Uterus (tissue), 4 donors: Measurements from ENCODE around the gene USP34. TPM values are rescaled to one million over a fixed set of nuclear protein-coding genes. Genes with fewer than 3 reads are reported as not detected.
"Not testable (repeated sequence)": the region's sequence is repeated elsewhere in the genome, so short reads cannot be mapped to it uniquely, and the experiment has no call there.

ENCODE experiments used
- DNase-seq, 2 donors: peaks; one replicate each; pipeline ENCODE4 v3.0.0-alpha.2; 2019 to 2020
- H3K27ac ChIP-seq, 2 donors: fragments of 200-600 bp; sonication (generic); 1 replicate in 1 of 2; 2 replicates in 1 of 2; pipeline ENCODE4 v1.5.1; 2016 to 2018
- H3K27me3 ChIP-seq, 2 donors: fragments of 200-600 bp; sonication (generic); one replicate each; pipeline ENCODE4 v1.5.1; 2018 to 2019; ENCODE audit warnings: control low read depth in 1 of 2
- H3K36me3 ChIP-seq, 2 donors: fragments of 200-600 bp; sonication (generic); one replicate each; pipeline ENCODE4 v1.5.1; 2019; ENCODE audit warnings: control low read depth in 1 of 2
- H3K4me1 ChIP-seq, 2 donors: fragments of 200-600 bp; sonication (generic); one replicate each; pipeline ENCODE4 v1.5.1; 2018 to 2019; ENCODE audit warnings: control low read depth in 1 of 2
- H3K4me3 ChIP-seq, 2 donors: fragments of 200-600 bp; sonication (generic); 1 replicate in 1 of 2; 2 replicates in 1 of 2; pipeline ENCODE4 v1.5.1; 2018 to 2019; ENCODE audit warnings: mild to moderate bottlenecking in 1 of 2
- H3K9me3 ChIP-seq, 2 donors: fragments of 200-600 bp; sonication (generic); one replicate each; pipeline ENCODE4 v1.5.1; 2019; ENCODE audit warnings: control low read depth in 1 of 2
- CTCF ChIP-seq, 4 experiments: fragments of 200-600 bp in 2 of 4; fragments of 450-650 bp in 2 of 4; sonication (generic) in 2 of 4; IDR thresholded peaks; one replicate each; pipeline ENCODE4 v1.5.1; 2016 to 2019; ENCODE audit warnings: antibody characterized with exemption in 4 of 4, mild to moderate bottlenecking in 2 of 4, moderate library complexity in 1 of 4
- POLR2A ChIP-seq, 2 donors: fragments of 450-650 bp; IDR thresholded peaks; one replicate each; pipeline ENCODE4 v1.6.1; 2016; ENCODE audit warnings: antibody characterized with exemption in 2 of 2, mild to moderate bottlenecking in 1 of 2, moderate library complexity in 1 of 2
- intact Hi-C: fragments of 100-400 bp; cut with DNase I; formaldehyde crosslinking; loops from one replicate; pipeline ENCODE4 v1.15.1; 2023; ENCODE audit warnings: low total_unique reads
- total RNA-seq, 4 donors: library from RNA; depleted of rRNA in 3 of 4; stranded (reverse); fragments of >200 nt in 3 of 4; gene quantifications; one replicate each; pipeline versions ENCODE4 v1.1.0 to v1.2.4, GENCODE V29; 2014 to 2023
- donor health status: DM: yes; HTN: yes; CAD: no.

The USP34 gene
- total RNA-seq, 4 donors from 2014 or later = 93.8 to 246 (median 184) TPM

GRCh38 chr2:61463769-61464475 is 7.0 kb downstream of the USP34 start:
- intact Hi-C loops = no loop called here
- peaks cover 0 to 4% of the 10 kb centered on the region in 2 donors for H3K4me1 ChIP-seq
- no peaks in the 10 kb centered on the region for H3K27me3 ChIP-seq
- H3K9me3 ChIP-seq = no peaks in the 10 kb centered on the region
- no peaks in the 10 kb centered on the region for H3K36me3 ChIP-seq
- no peak for DNase-seq
- no peak overlapping the region for H3K4me3 ChIP-seq
- TF ChIP-seq POLR2A (IDR thresholded peaks at IDR 0.05) (no peak), CTCF (IDR thresholded peaks at IDR 0.05) (no peak)
- no peak overlapping the region for H3K27ac ChIP-seq

DNA sequence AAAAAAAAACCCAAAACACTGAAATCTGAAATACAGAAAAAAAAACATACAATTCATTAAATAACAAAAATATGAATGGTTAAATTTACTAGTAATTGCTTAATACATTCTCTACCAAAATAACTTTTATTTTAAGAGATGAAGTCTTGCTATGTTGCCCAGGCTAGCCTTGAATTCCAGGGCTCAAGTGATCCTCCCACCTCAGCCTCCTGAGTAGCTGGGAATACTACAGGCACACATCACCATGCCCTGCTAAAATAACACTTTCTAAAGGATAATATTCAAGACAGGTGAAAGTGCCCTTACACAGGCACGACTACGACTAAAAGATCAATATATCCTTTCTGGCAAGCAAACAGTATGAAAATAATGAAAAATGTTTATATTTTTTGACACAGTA is 9.5 kb downstream of the USP34 start:
- DNase-seq = no peak
- intact Hi-C loops = no loop called here
- TF ChIP-seq CTCF (IDR thresholded peaks at IDR 0.05) (no peak), POLR2A (IDR thresholded peaks at IDR 0.05) (no peak)
- no peaks in the 10 kb centered on the region for H3K27me3 ChIP-seq
- H3K36me3 ChIP-seq = no peaks in the 10 kb centered on the region
- H3K4me1 ChIP-seq = peaks cover 0 to 9% of the 10 kb centered on the region in 2 donors
- H3K9me3 ChIP-seq = no peaks in the 10 kb centered on the region
- H3K27ac ChIP-seq = no peak overlapping the region
- no peak overlapping the region for H3K4me3 ChIP-seq

DNA sequence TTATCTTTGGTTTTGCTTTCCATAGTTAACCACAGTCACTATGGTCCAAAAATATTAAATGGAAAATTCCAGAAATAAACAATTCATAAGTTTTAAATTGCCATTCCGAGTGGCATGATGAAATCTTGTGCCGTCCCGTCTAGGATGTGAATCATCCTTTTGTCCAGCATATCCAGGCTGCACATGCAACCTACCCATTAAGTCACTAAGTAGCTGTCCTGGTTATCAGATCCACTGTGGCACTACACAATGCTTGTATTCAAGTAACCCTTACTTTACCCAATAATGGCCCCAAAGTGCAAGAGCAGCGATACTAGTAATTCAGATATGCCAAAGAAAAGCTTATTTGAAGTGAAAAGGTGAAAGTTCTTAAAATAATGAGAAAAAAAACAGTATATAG is 10.7 kb downstream of the USP34 start:
- H3K27ac ChIP-seq = no peak overlapping the region
- intact Hi-C loops = no loop called here
- no peaks in the 10 kb centered on the region for H3K27me3 ChIP-seq
- no peaks in the 10 kb centered on the region for H3K36me3 ChIP-seq
- H3K4me1 ChIP-seq = peaks cover 0 to 9% of the 10 kb centered on the region in 2 donors
- no peaks in the 10 kb centered on the region for H3K9me3 ChIP-seq
- DNase-seq = no peak
- H3K4me3 ChIP-seq = no peak overlapping the region
- TF ChIP-seq POLR2A (IDR thresholded peaks at IDR 0.05) (no peak), CTCF (IDR thresholded peaks at IDR 0.05) (no peak)

DNA sequence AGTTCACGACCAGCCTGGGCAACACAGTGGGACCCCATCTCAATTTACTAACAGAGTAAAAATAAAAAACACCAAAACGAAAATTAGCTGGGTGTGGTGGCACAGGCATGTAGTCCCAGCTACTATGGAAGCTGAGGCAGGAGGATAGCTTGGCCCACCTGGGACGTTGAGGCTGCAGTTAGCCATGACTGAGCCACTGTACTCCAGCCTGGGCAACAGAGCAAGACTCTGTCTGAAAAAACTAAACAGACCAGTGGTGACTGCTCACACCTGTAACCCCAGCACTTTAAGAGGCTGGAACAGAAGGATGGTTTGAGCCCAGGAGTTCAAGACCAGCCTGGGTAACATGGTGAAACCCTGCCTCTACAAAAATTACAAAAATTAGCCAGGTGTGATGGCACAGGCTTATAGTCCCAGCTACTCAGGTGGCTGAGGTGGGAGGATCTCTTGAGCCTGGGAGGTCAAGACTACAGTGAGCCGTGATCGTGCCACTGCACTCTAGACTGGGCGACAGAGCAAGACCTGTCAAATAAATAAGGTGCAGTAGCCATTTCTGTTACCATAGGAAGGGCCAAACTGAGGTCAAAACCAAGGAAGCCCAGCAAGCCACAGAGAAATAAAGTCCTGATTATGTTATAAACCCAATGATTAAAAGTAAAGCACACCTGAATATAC is 14.0 kb downstream of the USP34 start:
- Histone ChIP-seq H3K27ac (no peak overlapping the region), H3K36me3 (no peaks in the 10 kb centered on the region), H3K4me3 (no peak overlapping the region), H3K9me3 (no peaks in the 10 kb centered on the region), H3K4me1 (peaks cover 0 to 9% of the 10 kb centered on the region in 2 donors), H3K27me3 (no peaks in the 10 kb centered on the region)
- TF ChIP-seq CTCF (IDR thresholded peaks at IDR 0.05) (no peak), POLR2A (IDR thresholded peaks at IDR 0.05) (no peak)
- intact Hi-C loops = no loop called here
- no peak for DNase-seq

DNA sequence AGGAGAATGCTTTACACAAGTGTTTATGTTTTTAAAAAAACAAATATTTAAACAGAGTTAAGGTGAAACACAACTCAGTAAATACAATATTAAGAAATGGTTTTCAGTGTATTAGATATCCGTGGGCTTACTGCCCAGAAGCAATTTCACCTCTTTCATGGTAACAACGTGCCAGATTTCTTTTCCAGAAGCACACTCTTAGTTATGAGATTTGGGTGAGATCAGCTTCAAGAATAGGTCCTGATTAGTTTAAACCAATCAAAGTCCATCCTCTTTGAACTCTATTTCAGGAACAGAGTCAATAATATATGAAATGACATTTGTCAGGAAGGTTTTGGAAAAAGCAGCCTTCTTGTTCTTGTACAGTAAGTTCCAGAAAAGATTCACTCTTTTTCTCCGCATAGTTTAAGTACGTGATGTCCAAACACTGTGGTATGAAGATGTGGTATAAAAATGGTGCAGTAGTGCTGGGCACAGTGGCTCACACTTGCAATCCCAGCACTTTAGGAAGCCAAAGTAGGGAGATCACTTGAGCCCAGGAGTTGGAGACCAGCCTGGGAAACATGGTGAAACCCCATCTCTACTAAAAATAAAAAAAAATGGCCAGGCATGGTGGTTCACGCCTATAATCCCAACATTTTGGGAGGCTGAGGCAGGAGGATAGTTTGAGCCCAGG is 14.7 kb downstream of the USP34 start:
- no peak for TF ChIP-seq CTCF (IDR thresholded peaks at IDR 0.05)
- TF ChIP-seq POLR2A (IDR thresholded peaks at IDR 0.05) = no peak
- intact Hi-C loops = no loop called here
- DNase-seq = no peak
- no peak overlapping the region for H3K27ac ChIP-seq
- H3K4me3 ChIP-seq = no peak overlapping the region
- no peaks in the 10 kb centered on the region for H3K27me3 ChIP-seq
- no peaks in the 10 kb centered on the region for H3K9me3 ChIP-seq
- no peaks in the 10 kb centered on the region for H3K36me3 ChIP-seq
- H3K4me1 ChIP-seq = peaks cover 0 to 9% of the 10 kb centered on the region in 2 donors

- H3K4me1 ChIP-seq, H3K27ac ChIP-seq, intact Hi-C loops, H3K36me3 ChIP-seq, DNase-seq, H3K9me3 ChIP-seq, H3K4me3 ChIP-seq, H3K27me3 ChIP-seq: not testable (repeated sequence)
These were observed 15.9 kb downstream of the USP34 start for GRCh38 chr2:61454972-61455371.
